HepG2 (cell line): ENCODE data around the gene TRIM31. TPM values are rescaled to one million over a fixed set of nuclear protein-coding genes. Genes with fewer than 3 reads are reported as not detected.

Experiments used
- ATAC-seq: fragments of 200-7000 bp; cut with Tn5 transposase; 3 replicates; pipeline ENCODE4 v1.9.1; 2020; ENCODE audit warnings: mild to moderate bottlenecking, moderate library complexity
- BruUV-seq: library from RNA; stranded (reverse); fragments of 400-500 nt; replicated peaks from 2 replicates; lab custom pipeline; 2021; lab: Mats Ljungman, UMichigan
- CTCF ChIA-PET: fragments of 300-600 bp; formaldehyde crosslinking; extraction: SDS; loops from one replicate; lab custom pipeline; 2021; ENCODE audit warnings: low total read pairs, inconsistent platforms, low intra/inter-chr PET ratio; lab: Yijun Ruan, JAX
- POLR2A ChIA-PET: fragments of 350-600 bp; sonication (Branson Sonifier 250); formaldehyde crosslinking; loops from one replicate; lab custom pipeline; 2020; ENCODE audit warnings: antibody characterized with exemption, inconsistent platforms; lab: Yijun Ruan, JAX
- DNase-seq: peaks from one replicate; pipeline ENCODE4 v3.0.0-alpha.2; 2015; ENCODE audit warnings: low spot score
- FAIRE-seq: peaks from 3 replicates; lab custom pipeline; 2011; peaks lifted over from hg19 to GRCh38; lab: Jason Lieb, UNC
- H2AFZ ChIP-seq: one replicate; pipeline ENCODE4 v1.6.1; 2011; ENCODE audit warnings: low read length, inconsistent platforms
- H3K27ac ChIP-seq: fragments of 300-600 bp; 3 replicates; pipeline ENCODE4 v1.8.0; 2011; ENCODE audit warnings: mixed run types, mild to moderate bottlenecking, mixed read lengths, low read length, inconsistent platforms; ENCODE audit not compliant: insufficient read depth; ENCODE audit errors: extremely low read length
- H3K27me3 ChIP-seq, 2 experiments: fragments of 200-600 bp in 1 of 2; 2 replicates in 1 of 2; 3 replicates in 1 of 2; pipeline versions ENCODE4 v1.6.0 to v1.8.0; 2011; ENCODE audit warnings: low read length in 2 of 2, mild to moderate bottlenecking in 2 of 2, moderate library complexity in 2 of 2, inconsistent platforms in 1 of 2; ENCODE audit not compliant: insufficient read depth in 2 of 2, control insufficient read depth in 1 of 2
- H3K36me3 ChIP-seq, 2 experiments: fragments of 200-600 bp in 1 of 2; replicated peaks in 1 of 2; 2 replicates in 1 of 2; 3 replicates in 1 of 2; pipeline versions ENCODE4 v1.5.1 to v1.8.0; 2011; ENCODE audit warnings: low read length in 2 of 2, inconsistent platforms in 1 of 2; ENCODE audit not compliant: insufficient read depth in 2 of 2, control insufficient read depth in 1 of 2
- H3K4me1 ChIP-seq: 2 replicates; pipeline ENCODE4 v1.5.1; 2012; ENCODE audit warnings: low read length, inconsistent platforms; ENCODE audit not compliant: insufficient read depth
- H3K4me2 ChIP-seq: 2 replicates; pipeline ENCODE4 v1.6.0; 2011; ENCODE audit warnings: low read depth, low read length, inconsistent platforms
- H3K4me3 ChIP-seq, 3 experiments: fragments of 200-600 bp in 1 of 3; sonication (generic), shearing (Covaris generic) in 1 of 3; replicated peaks in 1 of 3; 2 replicates each; pipeline ENCODE4 v1.5.1; 2011 to 2016; ENCODE audit warnings: low read length in 3 of 3, inconsistent platforms in 2 of 3, low read depth in 2 of 3, mild to moderate bottlenecking in 2 of 3, control low read depth in 1 of 3, mixed read lengths in 1 of 3; ENCODE audit not compliant: insufficient read depth in 1 of 3
- H3K79me2 ChIP-seq: one replicate; pipeline ENCODE4 v1.6.1; 2011; ENCODE audit warnings: low read length, inconsistent platforms; ENCODE audit not compliant: insufficient read depth
- H3K9ac ChIP-seq: 2 replicates; pipeline ENCODE4 v1.6.0; 2011; ENCODE audit warnings: mild to moderate bottlenecking, low read depth, low read length, inconsistent platforms; ENCODE audit not compliant: insufficient read depth
- H3K9me3 ChIP-seq: 2 replicates; pipeline ENCODE4 v1.5.1; 2012; ENCODE audit warnings: mild to moderate bottlenecking, low read length
- H4K20me1 ChIP-seq: 2 replicates; pipeline ENCODE4 v1.6.0; 2011; ENCODE audit warnings: inconsistent platforms, mild to moderate bottlenecking, low read length, moderate library complexity; ENCODE audit not compliant: insufficient read depth
- BCL3 ChIP-seq: sonication (generic); formaldehyde crosslinking; IDR thresholded peaks from 2 replicates; pipeline ENCODE4 v1.5.1; 2020; ENCODE audit warnings: mild to moderate bottlenecking, missing genetic modification reagents, moderate library complexity
- MYPOP ChIP-seq: sonication (generic); formaldehyde crosslinking; IDR thresholded peaks from 2 replicates; pipeline ENCODE4 v1.8.1; 2023; ENCODE audit warnings: mild to moderate bottlenecking, moderate library complexity, missing genetic modification reagents
- NFAT5 ChIP-seq: sonication (generic); formaldehyde crosslinking; IDR thresholded peaks from 2 replicates; pipeline ENCODE4 v1.4.0; 2020; ENCODE audit warnings: missing genetic modification reagents
- TOE1 ChIP-seq: sonication (generic); formaldehyde crosslinking; IDR thresholded peaks from 2 replicates; pipeline ENCODE4 v1.4.0; 2020; ENCODE audit warnings: mild to moderate bottlenecking, missing genetic modification reagents
- ZBTB46 ChIP-seq: sonication (generic); formaldehyde crosslinking; IDR thresholded peaks from 2 replicates; pipeline ENCODE4 v1.4.0; 2020; ENCODE audit warnings: mild to moderate bottlenecking, missing genetic modification reagents, borderline replicate concordance
- ZFX ChIP-seq: sonication (generic); formaldehyde crosslinking; IDR thresholded peaks from 2 replicates; pipeline ENCODE4 v1.4.0; 2020; ENCODE audit warnings: mild to moderate bottlenecking, low read depth, missing genetic modification reagents, moderate library complexity
- ZNF143 ChIP-seq: sonication (generic); formaldehyde crosslinking; IDR thresholded peaks from 2 replicates; pipeline ENCODE4 v1.4.0; 2020; ENCODE audit warnings: missing genetic modification reagents
- ZNF329 ChIP-seq: sonication (generic); formaldehyde crosslinking; IDR thresholded peaks from 2 replicates; pipeline ENCODE4 v1.9.0; 2021; ENCODE audit warnings: low read depth, mild to moderate bottlenecking, missing genetic modification reagents
- ZNF792 ChIP-seq: IDR thresholded peaks from 2 replicates; pipeline ENCODE4 v1.6.1; 2016
- WGBS: methylation state at CpG from one replicate; pipeline ENCODE4 v1.1.6; 2017; ENCODE audit warnings: low lambda C conversion rate; 5-methylcytosine and 5-hydroxymethylcytosine counted together
- in situ Hi-C: cut with HindIII; loops from 2 replicates; pipeline ENCODE4 v1.10.0; 2017; ENCODE audit warnings: low pct_unique_long_range_greater_than_20kb; ENCODE audit not compliant: extremely low pct_ligation_motif_present
- intact Hi-C: fragments of 100-400 bp; cut with micrococcal nuclease; formaldehyde crosslinking; loops from one replicate; pipeline ENCODE4 v1.10.0; 2022; ENCODE audit not compliant: unreplicated experiment
- polyA plus RNA-seq, 8 experiments: library from polyadenylated mRNA; depleted of rRNA in 3 of 8; stranded (reverse) in 7 of 8; unstranded in 1 of 8; fragments of >200 nt; fragmentation: Illumina TruSeq in 4 of 8; extraction: Trizol in 4 of 8; gene quantifications; 2 replicates each; pipeline versions ENCODE4 v1.2.1 to v1.2.3, GENCODE V29; 2011 to 2016; ENCODE audit warnings: low read depth in 4 of 8, missing spikeins in 1 of 8, mixed read lengths in 1 of 8; ENCODE audit not compliant: insufficient read depth in 1 of 8
- total RNA-seq, 5 experiments: library from RNA; depleted of rRNA; stranded (reverse); fragments of >200 nt; fragmentation: Illumina TruSeq; extraction: Trizol; gene quantifications; 2 replicates each; pipeline ENCODE4 v1.2.3, GENCODE V29; 2016; ENCODE audit warnings: low read depth in 1 of 5

Gene TRIM31
- total and polyA plus RNA-seq, 2 of the 13 experiments (the other 11 are each of a cell fraction or from before 2014, with no cell fraction given) = 0.13 to 0.51 TPM

GRCh38 chr6:30121446-30122366 lies 8.8 kb upstream of the TRIM31 start:
- H3K4me3 ChIP-seq = no peak overlapping the region
- H3K4me1 ChIP-seq = peaks cover 34% of the 10 kb centered on the region
- 47% methylated on average over 10 of the region's 10 CpGs for WGBS
- in situ Hi-C loops = no loop called here
- H3K27me3 ChIP-seq = no peaks in the 10 kb centered on the region
- H4K20me1 ChIP-seq = no peaks in the 10 kb centered on the region
- H3K9ac ChIP-seq = no peak overlapping the region
- intact Hi-C loops = no loop called here
- H3K27ac ChIP-seq = no peak overlapping the region
- ChIA-PET CTCF (no interaction called here), POLR2A (no interaction called here)
- DNase-seq = no peak
- no peaks in the 10 kb centered on the region for H3K36me3 ChIP-seq
- H3K9me3 ChIP-seq = no peaks in the 10 kb centered on the region
- no peak overlapping the region for H2AFZ ChIP-seq
- no peak for FAIRE-seq
- no peak overlapping the region for H3K4me2 ChIP-seq
- no peaks in the 10 kb centered on the region for H3K79me2 ChIP-seq
- BruUV-seq = no TSS peak
- TF ChIP-seq ZBTB46 (CRISPR knock-in tag) (no peak), TOE1 (CRISPR knock-in tag) (no peak), ZNF329 (CRISPR knock-in tag) (no peak), ZNF143 (CRISPR knock-in tag) (no peak), NFAT5 (CRISPR knock-in tag) (no peak), ZFX (no peak), MYPOP (no peak), ZNF792 (CRISPR knock-in tag) (no peak), BCL3 (no peak)
- peak; percentile 60 for ATAC-seq
